HEK293 (cell line): ENCODE results near the gene FOXP1.

Source experiments
- CTCF ChIA-PET: fragments of 350-600 bp; formaldehyde crosslinking; extraction: SDS; loops from one replicate; lab custom pipeline; 2021; ENCODE audit warnings: antibody characterized with exemption; lab: Yijun Ruan, JAX
- POLR2A ChIA-PET: fragments of 300-600 bp; formaldehyde crosslinking; extraction: SDS; loops from one replicate; lab custom pipeline; 2020; ENCODE audit warnings: antibody characterized with exemption, inconsistent platforms; lab: Yijun Ruan, JAX
- H3K27ac ChIP-seq: fragments of 200-500 bp; sonication (Bioruptor generic); 2 replicates; pipeline ENCODE4 v1.5.1; 2014; ENCODE audit warnings: low read depth, low read length, control low read depth, inconsistent platforms; ENCODE audit errors: extremely low read depth
- H3K36me3 ChIP-seq, 2 experiments: fragments of 200-500 bp in 1 of 2; sonication (Bioruptor generic) in 1 of 2; 1 replicate in 1 of 2; 2 replicates in 1 of 2; pipeline ENCODE4 v1.5.1; 2014 to 2017; ENCODE audit warnings: inconsistent platforms in 2 of 2, low read length in 2 of 2; ENCODE audit not compliant: control insufficient read depth in 2 of 2, insufficient read depth in 1 of 2
- H3K4me1 ChIP-seq: fragments of 200-500 bp; sonication (Bioruptor generic); 2 replicates; pipeline ENCODE4 v1.5.1; 2014; ENCODE audit warnings: mild to moderate bottlenecking, low read length, inconsistent platforms; ENCODE audit not compliant: control insufficient read depth, insufficient read depth
- H3K4me3 ChIP-seq: 2 replicates; pipeline ENCODE4 v1.5.1; 2011; ENCODE audit warnings: low read depth, mild to moderate bottlenecking, control low read depth, low read length, moderate library complexity
- H3K9me3 ChIP-seq: fragments of 200-500 bp; sonication (Bioruptor generic); 2 replicates; pipeline ENCODE4 v1.5.1; 2014; ENCODE audit warnings: low read depth, low read length, inconsistent platforms; ENCODE audit not compliant: control insufficient read depth, insufficient read depth
- CTCF ChIP-seq: fragments of 450-650 bp; formaldehyde crosslinking; IDR thresholded peaks from 2 replicates; pipeline ENCODE4 v1.5.1; 2016; ENCODE audit warnings: missing biosample characterization, missing genetic modification characterization
- EGR2 ChIP-seq: fragments of 450-650 bp; formaldehyde crosslinking; IDR thresholded peaks from 2 replicates; pipeline ENCODE4 v1.5.1; 2016; ENCODE audit warnings: low read depth, missing biosample characterization, missing genetic modification characterization
- HOXD13 ChIP-seq: sonication (generic); formaldehyde crosslinking; IDR thresholded peaks from 2 replicates; pipeline ENCODE4 v1.8.0; 2022; ENCODE audit warnings: missing genetic modification reagents, borderline replicate concordance
- KLF17 ChIP-seq: fragments of 450-650 bp; formaldehyde crosslinking; IDR thresholded peaks from 2 replicates; pipeline ENCODE4 v1.5.1; 2016; ENCODE audit warnings: missing biosample characterization, missing genetic modification characterization
- SCRT1 ChIP-seq: fragments of 450-650 bp; formaldehyde crosslinking; IDR thresholded peaks from 2 replicates; pipeline ENCODE4 v1.5.1; 2016; ENCODE audit warnings: missing biosample characterization, missing genetic modification characterization, borderline replicate concordance
- SP2 ChIP-seq: fragments of 450-650 bp; formaldehyde crosslinking; IDR thresholded peaks from 2 replicates; pipeline ENCODE4 v1.5.1; 2016; ENCODE audit warnings: missing biosample characterization, missing genetic modification characterization
- TCF7L2 ChIP-seq: IDR thresholded peaks from 2 replicates; pipeline ENCODE4 v1.6.1; 2011; ENCODE audit warnings: low read depth, mild to moderate bottlenecking, inconsistent platforms, low read length, moderate library complexity, borderline replicate concordance
- YY2 ChIP-seq: fragments of 450-650 bp; formaldehyde crosslinking; IDR thresholded peaks from 2 replicates; pipeline ENCODE4 v1.5.1; 2016; ENCODE audit warnings: missing biosample characterization, missing genetic modification characterization
- ZBTB20 ChIP-seq: fragments of 450-650 bp; formaldehyde crosslinking; IDR thresholded peaks from 2 replicates; pipeline ENCODE4 v1.5.1; 2016; ENCODE audit warnings: missing biosample characterization, missing genetic modification characterization
- ZBTB26 ChIP-seq: fragments of 450-650 bp; formaldehyde crosslinking; optimal IDR thresholded peaks from 2 replicates; pipeline ENCODE3; 2016; ENCODE audit warnings: missing biosample characterization, mild to moderate bottlenecking, missing genetic modification characterization
- ZNF138 ChIP-seq: fragments of 450-650 bp; formaldehyde crosslinking; IDR thresholded peaks from 2 replicates; pipeline ENCODE4 v1.5.1; 2016; ENCODE audit warnings: missing biosample characterization, missing genetic modification characterization, borderline replicate concordance
- ZNF221 ChIP-seq: fragments of 450-650 bp; formaldehyde crosslinking; IDR thresholded peaks from 2 replicates; pipeline ENCODE4 v1.5.1; 2017; ENCODE audit warnings: missing biosample characterization, missing genetic modification characterization, borderline replicate concordance
- ZNF311 ChIP-seq: fragments of 450-650 bp; formaldehyde crosslinking; IDR thresholded peaks from 2 replicates; pipeline ENCODE4 v1.5.1; 2017; ENCODE audit warnings: missing biosample characterization, missing genetic modification characterization, borderline replicate concordance
- ZNF449 ChIP-seq: fragments of 450-650 bp; formaldehyde crosslinking; IDR thresholded peaks from 2 replicates; pipeline ENCODE4 v1.5.1; 2017; ENCODE audit warnings: missing biosample characterization, mild to moderate bottlenecking, missing genetic modification characterization, moderate library complexity
- ZNF488 ChIP-seq: fragments of 450-650 bp; formaldehyde crosslinking; IDR thresholded peaks from 2 replicates; pipeline ENCODE4 v1.5.1; 2016; ENCODE audit warnings: missing biosample characterization, missing genetic modification characterization
- ZNF514 ChIP-seq: fragments of 450-650 bp; formaldehyde crosslinking; IDR thresholded peaks from 2 replicates; pipeline ENCODE4 v1.5.1; 2016; ENCODE audit warnings: missing biosample characterization, missing genetic modification characterization
- ZNF530 ChIP-seq: fragments of 450-650 bp; formaldehyde crosslinking; IDR thresholded peaks from 2 replicates; pipeline ENCODE4 v1.5.1; 2016; ENCODE audit warnings: low read depth, missing biosample characterization, missing genetic modification characterization
- ZNF600 ChIP-seq: fragments of 450-650 bp; formaldehyde crosslinking; IDR thresholded peaks from 2 replicates; pipeline ENCODE4 v1.5.1; 2016; ENCODE audit warnings: missing biosample characterization, missing genetic modification characterization
- ZNF76 ChIP-seq: fragments of 450-650 bp; formaldehyde crosslinking; IDR thresholded peaks from 2 replicates; pipeline ENCODE4; 2016; ENCODE audit warnings: low read depth, missing biosample characterization, missing genetic modification characterization, borderline replicate concordance
- ZNF777 ChIP-seq: fragments of 450-650 bp; formaldehyde crosslinking; IDR thresholded peaks from 2 replicates; pipeline ENCODE4 v1.5.1; 2017; ENCODE audit warnings: missing biosample characterization, missing genetic modification characterization, borderline replicate concordance
- ZNF792 ChIP-seq: fragments of 450-650 bp; formaldehyde crosslinking; IDR thresholded peaks from 2 replicates; pipeline ENCODE4 v1.5.1; 2016; ENCODE audit warnings: missing biosample characterization, missing genetic modification characterization

Gene FOXP1

GRCh38 chr3:71175691-71176365, 407.7 kb downstream of the FOXP1 start:
- H3K4me3 ChIP-seq = no peak overlapping the region
- TF ChIP-seq HOXD13 (CRISPR knock-in tag) (no peak), ZNF488 (tag by site-specific recombination) (no peak), KLF17 (tag by site-specific recombination) (no peak), ZNF777 (no peak), SP2 (tag by site-specific recombination) (no peak), ZNF792 (no peak), ZNF530 (tag by site-specific recombination) (no peak), ZNF514 (tag by site-specific recombination) (no peak), CTCF (tag by site-specific recombination) (no peak), ZBTB20 (tag by site-specific recombination) (no peak), ZNF311 (tag by site-specific recombination) (no peak)
- no peaks in the 10 kb centered on the region for H3K36me3 ChIP-seq
- no peaks in the 10 kb centered on the region for H3K9me3 ChIP-seq
- ChIA-PET POLR2A (no interaction called here), CTCF (interaction anchor here (0.9 kb wide), 1 partner anchor 410 kb away, joined by 3 read pairs; no protein-coding TSS in a partner anchor)
- no peak overlapping the region for H3K27ac ChIP-seq
- peaks cover 3% of the 10 kb centered on the region for H3K4me1 ChIP-seq

- Histone ChIP-seq H3K4me1 (0 out of 2 replicates have a peak, but pooled peaks cover 1% of the 10 kb centered on the region), H3K9me3 (no peaks in the 10 kb centered on the region), H3K36me3 (no peaks in the 10 kb centered on the region), H3K27ac (no peak overlapping the region), H3K4me3 (no peak overlapping the region)
- no peak for TF ChIP-seq ZNF600 (tag by site-specific recombination)
- no peak for TF ChIP-seq ZNF76 (tag by site-specific recombination)
- TF ChIP-seq SCRT1 (tag by site-specific recombination) = no peak
- no peak for TF ChIP-seq CTCF (tag by site-specific recombination)
- no peak for TF ChIP-seq ZNF221 (tag by site-specific recombination)
- POLR2A ChIA-PET = no interaction called here
- CTCF ChIA-PET = interaction anchor here (0.7 kb wide), 1 partner anchor 265 kb away, joined by 3 read pairs; no protein-coding TSS in a partner anchor
Observed at GRCh38 chr3:71172951-71173350, 410.6 kb downstream of the FOXP1 start.

GRCh38 chr3:71172189-71172588, 411.3 kb downstream of the FOXP1 start:
- Histone ChIP-seq H3K4me3 (no peak overlapping the region), H3K27ac (no peak overlapping the region), H3K36me3 (no peaks in the 10 kb centered on the region), H3K9me3 (no peaks in the 10 kb centered on the region), H3K4me1 (peaks cover 9% of the 10 kb centered on the region)
- POLR2A ChIA-PET = no interaction called here
- CTCF ChIA-PET = no interaction called here
- TF ChIP-seq YY2 (no peak), ZNF449 (tag by site-specific recombination) (no peak), TCF7L2 (no peak), EGR2 (tag by site-specific recombination) (no peak), ZBTB26 (tag by site-specific recombination) (no peak), ZNF488 (tag by site-specific recombination) (no peak), ZNF138 (tag by site-specific recombination) (no peak)
